PC-3 (cell line): Measurements from ENCODE around the gene OR5H2.

Experiments
- CTCF ChIP-seq: fragments of 300-600 bp; sonication (generic); conservative IDR thresholded peaks from 2 replicates; pipeline ENCODE4 v1.5.1; 2017; ENCODE audit warnings: antibody characterized with exemption, low read depth, mild to moderate bottlenecking, low read length
- EZH2 ChIP-seq: fragments of 300-600 bp; sonication (generic); IDR thresholded peaks from one replicate; pipeline ENCODE4 v1.6.1; 2017; ENCODE audit warnings: antibody characterized with exemption, mild to moderate bottlenecking, low read length; ENCODE audit not compliant: unreplicated experiment

- no peak for TF ChIP-seq CTCF
- no peak for TF ChIP-seq EZH2
These were observed 48.8 kb upstream of the OR5H2 start for GRCh38 chr3:98233468-98233867.
